GM19025 (cell line): Measurements from ENCODE around the gene METTL16.

Experiments used
- ATAC-seq: cut with Tn5 transposase; IDR thresholded peaks from one replicate; pipeline ENCODE4 v1.9.1; 2021; ENCODE audit warnings: mild to moderate bottlenecking, low read depth, moderate library complexity; ENCODE audit not compliant: unreplicated experiment

METTL16 gene

GRCh38 chr17:2398182-2398581, 113.5 kb downstream of the METTL16 start:
- ATAC-seq = no peak

GRCh38 chr17:2397247-2398171, 114.2 kb downstream of the METTL16 start:
- ATAC-seq = no peak

- no peak for ATAC-seq
Measured at GRCh38 chr17:2396568-2397246, 115.0 kb downstream of the METTL16 start.

GRCh38 chr17:2396192-2396567, 115.5 kb downstream of the METTL16 start:
- no peak for ATAC-seq

GRCh38 chr17:2395258-2396181, 116.2 kb downstream of the METTL16 start:
- no peak for ATAC-seq

GRCh38 chr17:2394775-2395201, 116.9 kb downstream of the METTL16 start:
- ATAC-seq = no peak

- no peak for ATAC-seq
Measured at GRCh38 chr17:2393954-2394749, 117.5 kb downstream of the METTL16 start.

GRCh38 chr17:2393174-2393953, 118.3 kb downstream of the METTL16 start:
- ATAC-seq = peak; percentile 38

- ATAC-seq = peak; percentile 52
Measured at GRCh38 chr17:2392252-2393173, 119.2 kb downstream of the METTL16 start.

GRCh38 chr17:2391597-2392251, 120.0 kb downstream of the METTL16 start:
- ATAC-seq = no peak

GRCh38 chr17:2390199-2390836, 121.4 kb downstream of the METTL16 start:
- no peak for ATAC-seq

GRCh38 chr17:2388683-2389055, 123.0 kb downstream of the METTL16 start:
- ATAC-seq = no peak

- no peak for ATAC-seq
Measured at GRCh38 chr17:2388020-2388682, 123.5 kb downstream of the METTL16 start.

GRCh38 chr17:2387086-2388019, 124.3 kb downstream of the METTL16 start:
- ATAC-seq = no peak

- ATAC-seq = no peak
Measured at GRCh38 chr17:2386400-2387085, 125.1 kb downstream of the METTL16 start.
